Pulmonary artery endothelial cell (primary cell): ENCODE measurements around the gene DYNLT4. TPM values are rescaled to one million over a fixed set of nuclear protein-coding genes. Genes with fewer than 3 reads are reported as not detected.
"Not testable (repeated sequence)": the region's sequence is repeated elsewhere in the genome, so short reads cannot be mapped to it uniquely, and the experiment has no call there.

Experiments
- DNase-seq: peaks from one replicate; pipeline ENCODE4 v3.0.0-alpha.2; 2011; ENCODE audit warnings: low read depth, low spot score
- total RNA-seq: library from RNA; depleted of rRNA; stranded (reverse); fragments of >200 nt; gene quantifications from 2 replicates; pipeline ENCODE4 v1.2.3, GENCODE V29; 2014

DYNLT4 gene
- total RNA-seq, 1 donor from 2014 or later: 0.20 TPM

- no peak for DNase-seq
These were observed 21.8 kb upstream of the DYNLT4 start for GRCh38 chr1:44828841-44829440.

GRCh38 chr1:44828003-44828651 is 21.0 kb upstream of the DYNLT4 start:
- no peak for DNase-seq

- no peak for DNase-seq
These were observed 20.2 kb upstream of the DYNLT4 start for GRCh38 chr1:44827197-44828002.

GRCh38 chr1:44826375-44827196 is 19.4 kb upstream of the DYNLT4 start:
- DNase-seq: no peak

GRCh38 chr1:44824392-44824791 is 17.2 kb upstream of the DYNLT4 start:
- DNase-seq: not testable (repeated sequence)

GRCh38 chr1:44822981-44823451 is 15.9 kb upstream of the DYNLT4 start:
- DNase-seq: no peak

GRCh38 chr1:44822131-44822701 is 15.1 kb upstream of the DYNLT4 start:
- DNase-seq: no peak

- DNase-seq: no peak
These were observed 14.1 kb upstream of the DYNLT4 start for GRCh38 chr1:44821240-44821715.

GRCh38 chr1:44820328-44821239 is 13.4 kb upstream of the DYNLT4 start:
- DNase-seq: no peak

- DNase-seq: peak; percentile 53
These were observed 12.6 kb upstream of the DYNLT4 start for GRCh38 chr1:44819608-44820327.

- DNase-seq: no peak
These were observed 12.1 kb upstream of the DYNLT4 start for GRCh38 chr1:44819196-44819607.

GRCh38 chr1:44817771-44818495 is 10.8 kb upstream of the DYNLT4 start:
- DNase-seq: no peak

GRCh38 chr1:44817307-44817706 is 10.2 kb upstream of the DYNLT4 start:
- no peak for DNase-seq

GRCh38 chr1:44815926-44816325 is 8.8 kb upstream of the DYNLT4 start:
- DNase-seq: not testable (repeated sequence)

- DNase-seq: no peak
These were observed 5.8 kb upstream of the DYNLT4 start for GRCh38 chr1:44812822-44813543.

GRCh38 chr1:44811234-44811633 is 4.1 kb upstream of the DYNLT4 start:
- DNase-seq: no peak

GRCh38 chr1:44810762-44811105 is 3.6 kb upstream of the DYNLT4 start:
- DNase-seq: not testable (repeated sequence)
